Activated naive CD8-positive, alpha-beta T cell treated with anti-CD3 and anti-CD28 coated beads, Interleukin-2, amount 50 U/mL, for 24 hours (primary cell): Measurements from ENCODE around the gene ASPM.
A peak's percentile ranks its signal among the peaks of the same experiment; 100 is the strongest.

ENCODE experiments used
- ATAC-seq: fragments of 150-1000 bp; cut with Tn5 transposase; one replicate; pipeline ENCODE4 v1.10.0; 2021
- DNase-seq: peaks from one replicate; pipeline ENCODE4 v3.0.0; 2021
- H3K27ac Mint-ChIP-seq: one replicate; pipeline ENCODE4 v1.8.0; 2021; ENCODE audit warnings: mild to moderate bottlenecking, mixed read lengths
- H3K27me3 Mint-ChIP-seq: one replicate; pipeline ENCODE4 v1.8.0; 2021; ENCODE audit warnings: mixed read lengths
- H3K36me3 Mint-ChIP-seq: one replicate; pipeline ENCODE4 v1.8.0; 2021; ENCODE audit warnings: low read depth, mixed read lengths
- H3K4me1 Mint-ChIP-seq: one replicate; pipeline ENCODE4 v1.8.0; 2021; ENCODE audit warnings: mixed read lengths
- H3K4me3 Mint-ChIP-seq: one replicate; pipeline ENCODE4 v1.8.0; 2021; ENCODE audit warnings: mild to moderate bottlenecking, moderate library complexity, mixed read lengths
- H3K9me3 Mint-ChIP-seq: one replicate; pipeline ENCODE4 v1.8.0; 2021; ENCODE audit warnings: mixed read lengths

ASPM gene

GRCh38 chr1:197146101-197147095 lies at the start of gene ASPM:
Gene ASPM, minus strand, starts transcription at chr1:197146669. Its CDS starts 232 bp downstream, at chr1:197146437.
- ATAC-seq: peak; percentile 99
- Mint-ChIP-seq H3K4me1 (peaks cover 13% of the 10 kb centered on the region), H3K4me3 (peak within 1 kb of the TSS; percentile 97)

GRCh38 chr1:197195100-197195499 lies 48.6 kb upstream of the ASPM start:
- H3K4me1 Mint-ChIP-seq: peaks cover 54% of the 10 kb centered on the region
- DNase-seq: no peak
- no peak overlapping the region for H3K4me3 Mint-ChIP-seq
- no peaks in the 10 kb centered on the region for H3K27me3 Mint-ChIP-seq
- H3K36me3 Mint-ChIP-seq: peaks cover 2% of the 10 kb centered on the region
- no peaks in the 10 kb centered on the region for H3K9me3 Mint-ChIP-seq
- no peak for ATAC-seq
- no peak overlapping the region for H3K27ac Mint-ChIP-seq

More at GRCh38 chr1:197146101-197147095, at the start of gene ASPM:
- no peaks in the 10 kb centered on the region for H3K9me3 Mint-ChIP-seq
- peak; percentile 92 for DNase-seq
- peaks cover 27% of the 10 kb centered on the region for H3K36me3 Mint-ChIP-seq
- peak within 1 kb of the TSS; percentile 96 for H3K27ac Mint-ChIP-seq
- H3K27me3 Mint-ChIP-seq: peaks cover 5% of the 10 kb centered on the region

GRCh38 chr1:197184190-197184589 lies 37.7 kb upstream of the ASPM start:
- DNase-seq: no peak
- H3K27me3 Mint-ChIP-seq: no peaks in the 10 kb centered on the region

GRCh38 chr1:197183195-197183748 lies 36.8 kb upstream of the ASPM start:
- H3K36me3 Mint-ChIP-seq: peaks cover 38% of the 10 kb centered on the region
- no peak overlapping the region for H3K4me3 Mint-ChIP-seq
- H3K27ac Mint-ChIP-seq: no peak overlapping the region
- no peak for ATAC-seq
- DNase-seq: no peak
- H3K4me1 Mint-ChIP-seq: peaks cover 1% of the 10 kb centered on the region
- H3K9me3 Mint-ChIP-seq: no peaks in the 10 kb centered on the region
- H3K27me3 Mint-ChIP-seq: no peaks in the 10 kb centered on the region

More at GRCh38 chr1:197184190-197184589, 37.7 kb upstream of the ASPM start:
- no peak for ATAC-seq
- Mint-ChIP-seq H3K9me3 (no peaks in the 10 kb centered on the region), H3K36me3 (peaks cover 36% of the 10 kb centered on the region), H3K4me3 (no peak overlapping the region), H3K27ac (no peak overlapping the region), H3K4me1 (peaks cover 1% of the 10 kb centered on the region)

GRCh38 chr1:197182716-197183115 lies 36.2 kb upstream of the ASPM start:
- H3K36me3 Mint-ChIP-seq: peaks cover 32% of the 10 kb centered on the region
- H3K4me1 Mint-ChIP-seq: peaks cover 1% of the 10 kb centered on the region
- no peak for DNase-seq
- H3K9me3 Mint-ChIP-seq: no peaks in the 10 kb centered on the region
- ATAC-seq: no peak
- no peak overlapping the region for H3K27ac Mint-ChIP-seq
- H3K4me3 Mint-ChIP-seq: no peak overlapping the region
- H3K27me3 Mint-ChIP-seq: no peaks in the 10 kb centered on the region

GRCh38 chr1:197181982-197182381 lies 35.5 kb upstream of the ASPM start:
- H3K4me1 Mint-ChIP-seq: peaks cover 1% of the 10 kb centered on the region
- no peaks in the 10 kb centered on the region for H3K9me3 Mint-ChIP-seq
- ATAC-seq (no peak), DNase-seq (no peak)
- H3K4me3 Mint-ChIP-seq: no peak overlapping the region
- no peak overlapping the region for H3K27ac Mint-ChIP-seq
- peaks cover 31% of the 10 kb centered on the region for H3K36me3 Mint-ChIP-seq
- H3K27me3 Mint-ChIP-seq: no peaks in the 10 kb centered on the region

GRCh38 chr1:197180252-197180878 lies 33.9 kb upstream of the ASPM start:
- no peaks in the 10 kb centered on the region for H3K9me3 Mint-ChIP-seq
- no peak for ATAC-seq

GRCh38 chr1:197178998-197179397 lies 32.5 kb upstream of the ASPM start:
- Mint-ChIP-seq H3K9me3 (no peaks in the 10 kb centered on the region), H3K27ac (no peak overlapping the region), H3K27me3 (no peaks in the 10 kb centered on the region), H3K4me3 (no peak overlapping the region), H3K4me1 (peaks cover 1% of the 10 kb centered on the region), H3K36me3 (peaks cover 23% of the 10 kb centered on the region)
- ATAC-seq (no peak), DNase-seq (no peak)

More at GRCh38 chr1:197180252-197180878, 33.9 kb upstream of the ASPM start:
- no peak overlapping the region for H3K4me3 Mint-ChIP-seq
- peaks cover 1% of the 10 kb centered on the region for H3K4me1 Mint-ChIP-seq
- H3K36me3 Mint-ChIP-seq: peaks cover 19% of the 10 kb centered on the region
- H3K27me3 Mint-ChIP-seq: no peaks in the 10 kb centered on the region
- DNase-seq: no peak
- H3K27ac Mint-ChIP-seq: no peak overlapping the region

GRCh38 chr1:197174818-197175217 lies 28.3 kb upstream of the ASPM start:
- no peak overlapping the region for H3K4me3 Mint-ChIP-seq
- no peak for ATAC-seq

GRCh38 chr1:197173571-197174507 lies 27.4 kb upstream of the ASPM start:
- Mint-ChIP-seq H3K4me1 (no peaks in the 10 kb centered on the region), H3K36me3 (peaks cover 30% of the 10 kb centered on the region), H3K9me3 (no peaks in the 10 kb centered on the region), H3K4me3 (no peak overlapping the region), H3K27me3 (no peaks in the 10 kb centered on the region), H3K27ac (no peak overlapping the region)
- DNase-seq: no peak
- no peak for ATAC-seq

More at GRCh38 chr1:197174818-197175217, 28.3 kb upstream of the ASPM start:
- Mint-ChIP-seq H3K27ac (no peak overlapping the region), H3K27me3 (no peaks in the 10 kb centered on the region), H3K9me3 (no peaks in the 10 kb centered on the region), H3K36me3 (peaks cover 30% of the 10 kb centered on the region), H3K4me1 (no peaks in the 10 kb centered on the region)
- DNase-seq: no peak

GRCh38 chr1:197171531-197171930 lies 25.1 kb upstream of the ASPM start:
- H3K4me3 Mint-ChIP-seq: no peak overlapping the region
- ATAC-seq: no peak
- DNase-seq: no peak
- H3K36me3 Mint-ChIP-seq: peaks cover 24% of the 10 kb centered on the region
- no peaks in the 10 kb centered on the region for H3K27me3 Mint-ChIP-seq
- no peaks in the 10 kb centered on the region for H3K4me1 Mint-ChIP-seq
- H3K9me3 Mint-ChIP-seq: no peaks in the 10 kb centered on the region
- H3K27ac Mint-ChIP-seq: no peak overlapping the region

- H3K27ac Mint-ChIP-seq: no peak overlapping the region
- H3K9me3 Mint-ChIP-seq: no peaks in the 10 kb centered on the region
- DNase-seq (no peak), ATAC-seq (no peak)
- H3K4me3 Mint-ChIP-seq: no peak overlapping the region
- peaks cover 24% of the 10 kb centered on the region for H3K36me3 Mint-ChIP-seq
- H3K4me1 Mint-ChIP-seq: no peaks in the 10 kb centered on the region
- no peaks in the 10 kb centered on the region for H3K27me3 Mint-ChIP-seq
These were observed 24.1 kb upstream of the ASPM start for GRCh38 chr1:197170538-197170937.

GRCh38 chr1:197159461-197159860 lies 13.0 kb upstream of the ASPM start:
- ATAC-seq (no peak), DNase-seq (no peak)
- H3K36me3 Mint-ChIP-seq: peaks cover 9% of the 10 kb centered on the region
- no peaks in the 10 kb centered on the region for H3K27me3 Mint-ChIP-seq
- no peak overlapping the region for H3K27ac Mint-ChIP-seq
- no peaks in the 10 kb centered on the region for H3K4me1 Mint-ChIP-seq
- no peaks in the 10 kb centered on the region for H3K9me3 Mint-ChIP-seq
- H3K4me3 Mint-ChIP-seq: no peak overlapping the region

- peaks cover 7% of the 10 kb centered on the region for H3K36me3 Mint-ChIP-seq
- H3K4me1 Mint-ChIP-seq: no peaks in the 10 kb centered on the region
- ATAC-seq (no peak), DNase-seq (no peak)
- no peak overlapping the region for H3K4me3 Mint-ChIP-seq
- H3K9me3 Mint-ChIP-seq: no peaks in the 10 kb centered on the region
- H3K27me3 Mint-ChIP-seq: no peaks in the 10 kb centered on the region
- no peak overlapping the region for H3K27ac Mint-ChIP-seq
These were observed 10.2 kb upstream of the ASPM start for GRCh38 chr1:197156692-197157091.
